GM21367 (cell line): ENCODE measurements around the gene NEDD8.

Experiments
- ATAC-seq: cut with Tn5 transposase; IDR thresholded peaks from one replicate; pipeline ENCODE4 v1.9.1; 2021; ENCODE audit not compliant: unreplicated experiment

The NEDD8 gene

GRCh38 chr14:24264298-24264697 lies 32.1 kb upstream of the NEDD8 start:
- ATAC-seq, result no peak

DNA sequence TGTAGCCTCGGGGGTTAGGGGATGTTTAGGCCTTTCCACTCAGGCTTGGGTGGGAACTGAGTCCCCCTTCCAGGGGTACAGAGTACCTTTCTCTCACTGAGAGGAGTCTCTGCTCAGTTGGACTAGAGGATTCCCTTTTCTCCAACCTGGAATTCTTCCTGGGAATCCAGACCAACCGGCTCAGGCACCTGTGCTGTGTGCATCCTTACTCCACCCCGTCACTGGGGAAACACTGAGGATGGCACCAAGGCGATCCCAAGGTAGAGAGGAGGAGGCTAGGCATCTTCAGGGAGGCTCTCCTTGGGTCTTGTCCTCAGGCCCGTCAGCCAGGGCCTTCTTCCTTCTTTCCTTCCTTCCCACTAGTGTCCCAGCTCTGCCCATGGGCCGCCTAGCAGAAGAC lies 31.7 kb upstream of the NEDD8 start:
- ATAC-seq, result no peak

DNA sequence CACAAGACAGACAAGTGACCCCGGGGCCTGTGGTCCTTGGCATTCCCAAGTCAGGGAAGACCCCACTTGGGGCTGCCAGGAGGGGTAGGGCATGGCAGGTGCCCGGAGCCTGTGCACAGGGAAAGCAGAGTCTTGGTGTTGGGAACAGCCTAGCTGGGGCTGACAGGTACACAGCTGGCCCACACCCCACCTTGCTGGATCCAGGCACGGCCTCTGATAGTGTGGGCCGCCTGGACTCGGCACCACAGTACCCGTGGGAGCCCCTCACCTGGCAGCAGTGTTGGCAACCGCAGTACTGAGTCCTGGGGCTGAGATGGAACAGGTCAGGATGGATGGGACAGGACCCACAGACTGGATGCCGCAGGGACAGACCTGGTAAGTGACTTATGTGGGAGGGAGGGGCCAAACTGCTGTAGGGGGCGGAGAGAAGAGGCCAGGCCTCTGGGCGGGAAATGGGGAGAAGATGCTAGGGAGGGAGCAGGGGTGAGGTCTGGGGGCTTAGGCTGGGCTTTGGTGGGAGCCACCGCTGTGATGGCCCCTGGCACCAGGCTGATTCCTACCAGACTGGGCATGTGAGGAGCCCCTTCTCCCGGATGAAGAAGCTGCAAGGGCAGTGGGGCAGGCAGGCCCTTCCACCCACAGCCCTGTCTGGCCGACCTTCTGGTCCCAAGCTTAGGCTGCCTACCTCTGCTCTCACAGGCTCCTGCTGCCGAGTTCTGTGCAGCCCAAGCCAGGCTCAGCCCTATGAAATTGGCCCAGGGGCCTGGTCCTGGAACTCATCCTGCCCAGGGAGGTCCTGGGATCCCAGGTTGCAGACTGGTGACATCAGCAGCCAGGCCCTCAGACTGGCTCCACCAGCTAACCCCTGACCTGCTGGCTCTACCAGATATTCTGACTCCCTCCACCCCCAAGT lies 30.9 kb upstream of the NEDD8 start, which contains the start of gene TGM1:
TSS of gene TGM1 (minus strand) at position 357 of the 913 bp plus-strand sequence. CDS start 825 bp downstream, outside the sequence.
- no peak for ATAC-seq

- no peak for ATAC-seq
Observed at GRCh38 chr14:24261969-24262327, 29.8 kb upstream of the NEDD8 start.

GRCh38 chr14:24261256-24261968 lies 29.2 kb upstream of the NEDD8 start:
- ATAC-seq, result no peak

DNA sequence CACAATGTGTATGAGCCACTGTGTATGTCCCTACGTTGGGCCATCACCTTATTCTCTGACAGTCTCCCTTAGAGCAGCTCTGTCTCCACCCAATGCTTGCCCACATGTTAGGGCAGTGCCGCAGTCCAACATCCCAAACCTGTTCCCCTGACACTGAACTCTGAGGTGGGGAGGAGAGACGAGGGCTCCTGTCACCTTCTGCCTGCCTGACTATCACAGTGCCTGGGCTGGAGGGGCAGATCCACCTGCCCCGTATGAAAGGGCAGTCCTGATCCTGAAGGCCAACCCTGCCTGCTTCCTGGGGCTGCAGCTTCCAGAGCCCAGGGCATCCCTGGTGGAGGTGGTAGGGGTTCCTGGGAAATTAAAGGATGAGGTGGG lies 28.6 kb upstream of the NEDD8 start:
- ATAC-seq, result no peak

- no peak for ATAC-seq
Observed at GRCh38 chr14:24260026-24260779, 28.0 kb upstream of the NEDD8 start.

GRCh38 chr14:24259282-24260025 lies 27.3 kb upstream of the NEDD8 start:
- no peak for ATAC-seq

GRCh38 chr14:24258548-24259265 lies 26.5 kb upstream of the NEDD8 start:
- ATAC-seq, result no peak

GRCh38 chr14:24258119-24258518 lies 26.0 kb upstream of the NEDD8 start:
- no peak for ATAC-seq

DNA sequence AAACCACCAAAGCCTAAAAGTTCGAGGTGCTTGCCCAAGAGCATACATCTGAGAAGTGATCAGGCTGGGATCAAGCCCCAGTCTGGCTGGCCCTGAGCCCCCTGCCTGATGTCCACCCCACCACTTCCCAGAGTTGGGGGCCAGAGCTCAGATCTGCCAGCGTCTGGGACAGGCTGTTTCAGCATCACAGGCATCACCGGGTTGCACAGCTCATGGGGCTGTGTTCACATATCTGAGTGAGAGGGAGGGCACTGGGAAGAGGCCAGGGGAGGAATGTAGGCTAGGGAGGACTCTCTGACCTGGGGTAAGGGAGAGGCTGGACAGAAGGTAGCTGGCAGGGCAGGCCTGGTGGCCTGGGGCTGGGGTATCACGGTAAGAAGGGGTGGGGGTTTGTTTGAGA lies 24.8 kb upstream of the NEDD8 start:
- no peak for ATAC-seq

DNA sequence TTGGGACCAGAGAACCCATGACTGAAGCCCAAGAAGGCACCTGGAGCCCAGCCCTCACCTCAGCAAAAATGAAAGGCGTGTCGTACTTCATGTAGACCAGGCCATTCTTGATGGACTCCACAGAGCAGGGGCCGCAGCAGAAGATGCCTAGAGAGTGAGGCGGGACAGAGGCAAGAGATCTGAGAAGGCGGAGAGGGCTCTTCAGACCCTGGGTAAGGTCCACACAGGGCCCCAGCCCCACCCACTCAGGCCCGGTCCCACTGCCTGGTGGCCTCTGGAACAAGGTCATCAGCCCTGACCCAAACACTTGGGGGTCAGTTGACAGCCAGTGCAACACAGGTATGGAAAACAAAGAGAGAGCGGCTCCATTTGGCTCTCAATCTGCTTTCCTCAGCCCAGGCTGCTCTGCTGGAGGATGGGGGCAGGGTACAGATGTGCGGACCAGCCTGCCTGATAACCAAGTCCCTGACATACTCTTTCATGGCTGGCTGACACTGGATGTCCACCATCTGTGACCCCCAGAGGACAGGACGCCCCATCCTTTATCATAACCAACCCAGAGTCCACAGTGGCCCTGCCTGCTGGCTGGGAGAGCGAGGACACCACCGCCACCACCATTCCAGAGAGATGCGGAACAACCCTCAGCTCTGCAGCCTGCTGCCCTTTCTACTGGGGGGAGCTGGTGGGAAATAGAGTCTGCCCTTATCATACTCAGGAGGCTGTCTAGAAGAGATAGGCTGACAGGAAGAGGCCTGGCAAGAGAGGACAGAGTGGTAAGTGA lies 24.0 kb upstream of the NEDD8 start:
- ATAC-seq, result no peak

- ATAC-seq, result no peak
Observed at GRCh38 chr14:24255438-24255837, 23.3 kb upstream of the NEDD8 start.

- no peak for ATAC-seq
Observed at GRCh38 chr14:24254630-24255392, 22.6 kb upstream of the NEDD8 start.

DNA sequence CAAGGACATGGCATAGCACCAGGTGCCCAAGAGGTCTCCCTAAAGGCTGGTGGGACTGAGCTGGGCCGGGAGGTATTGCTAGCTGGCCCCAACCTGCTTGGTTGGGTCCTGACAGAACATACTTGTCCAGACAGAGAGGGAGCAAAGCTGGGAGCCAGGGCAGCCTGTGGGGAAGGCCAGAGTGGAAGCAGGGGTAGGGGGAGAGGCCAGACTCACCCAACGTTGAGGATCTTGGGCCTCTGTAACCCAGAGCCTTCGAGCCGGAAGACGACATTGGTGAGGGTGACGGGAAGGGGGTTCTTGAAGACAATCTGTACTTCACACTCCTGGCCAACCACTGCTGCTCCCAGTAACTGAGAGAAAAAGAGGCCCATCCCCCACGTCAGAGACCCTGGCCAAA lies 21.8 kb upstream of the NEDD8 start:
- ATAC-seq, result no peak

GRCh38 chr14:24252289-24253124 lies 20.3 kb upstream of the NEDD8 start:
- ATAC-seq, result no peak

DNA sequence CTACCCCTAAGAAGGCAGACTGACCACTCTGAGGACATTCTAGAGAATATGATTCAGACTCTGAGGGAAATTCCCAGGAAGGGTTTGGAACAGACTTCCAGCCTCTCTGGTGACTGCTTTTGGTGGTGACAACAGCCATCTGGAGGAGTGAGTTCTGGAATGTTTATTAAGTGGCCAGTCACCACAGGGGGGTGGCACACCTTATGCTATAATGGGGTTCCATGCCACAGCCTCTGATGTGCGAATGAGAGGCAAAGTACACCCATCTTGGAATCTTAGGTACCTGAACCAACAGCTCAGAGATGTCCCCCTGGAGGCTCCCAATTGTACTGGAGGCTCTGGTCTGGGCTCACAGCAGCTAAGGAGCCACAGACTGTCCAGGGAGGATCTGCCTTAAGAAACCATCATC lies 19.7 kb upstream of the NEDD8 start:
- no peak for ATAC-seq

DNA sequence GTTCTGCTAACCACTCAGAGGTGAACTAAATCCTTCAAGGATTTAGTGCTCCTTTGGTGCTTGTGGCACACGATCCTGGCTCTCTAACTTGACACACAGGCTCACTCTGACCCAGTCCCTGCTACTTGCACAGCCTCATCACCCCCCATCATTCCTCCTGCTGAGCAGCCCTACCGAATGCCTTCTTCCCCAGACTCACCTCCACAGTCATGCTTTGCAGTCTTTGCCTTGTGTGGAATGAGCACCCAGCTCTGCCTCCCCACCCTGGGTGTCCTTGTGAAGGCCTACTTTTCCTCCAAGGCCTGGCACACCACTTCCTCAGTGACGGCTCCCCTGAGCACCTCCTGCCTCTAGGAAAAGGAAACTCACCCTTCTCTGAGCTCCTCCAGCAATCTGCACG lies 18.2 kb upstream of the NEDD8 start:
- no peak for ATAC-seq
